Activated CD8-positive, alpha-beta memory T cell treated with anti-CD3 and anti-CD28 coated beads for 36 hours (primary cell): ENCODE data around the gene CEACAM5. TPM values are rescaled to one million over a fixed set of nuclear protein-coding genes. Genes with fewer than 3 reads are reported as not detected.
"Not testable (repeated sequence)": the region's sequence is repeated elsewhere in the genome, so short reads cannot be mapped to it uniquely, and the experiment has no call there.

Experiments
- CTCF ChIA-PET: fragments of 350-600 bp; sonication (Branson Sonifier 250); formaldehyde crosslinking; loops from one replicate; lab custom pipeline; 2021; ENCODE audit warnings: antibody characterized with exemption; lab: Charles Lee
- POLR2A ChIA-PET: fragments of 350-600 bp; sonication (Branson Sonifier 250); formaldehyde crosslinking; loops from one replicate; lab custom pipeline; 2021; ENCODE audit warnings: antibody characterized with exemption; lab: Charles Lee
- total RNA-seq, 2 experiments: library from RNA; stranded (reverse); gene quantifications; one replicate each; pipeline ENCODE4 v1.2.3, GENCODE V29; 2021

Gene CEACAM5
- total RNA-seq, 2 experiments from 2014 or later, result not detected

DNA sequence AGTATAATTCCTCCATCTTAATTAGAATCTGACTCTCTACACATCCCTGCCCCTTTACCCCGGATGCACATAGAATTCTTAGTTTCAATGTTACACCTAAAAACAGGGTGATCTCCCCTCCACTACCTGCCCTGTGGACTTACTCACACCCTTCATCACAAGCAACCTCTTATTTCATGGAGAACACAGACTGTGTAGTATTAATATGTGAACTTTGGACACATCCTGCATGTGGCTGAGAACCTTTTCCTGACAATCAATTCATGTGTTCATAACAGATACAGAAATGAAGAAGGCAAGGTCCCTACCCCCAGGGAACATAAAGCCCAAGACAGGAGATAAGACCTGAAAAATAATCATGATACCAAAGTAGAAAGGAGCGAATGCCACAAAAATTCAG, 58.7 kb downstream of the CEACAM5 start:
- CTCF ChIA-PET, result interaction anchor here (1.2 kb wide), 1 partner anchor 14 kb away, joined by 3 read pairs; no protein-coding TSS in a partner anchor
- POLR2A ChIA-PET, result interaction anchor here (0.6 kb wide), 1 partner anchor 1726 kb away, joined by 7 read pairs; no protein-coding TSS in a partner anchor

DNA sequence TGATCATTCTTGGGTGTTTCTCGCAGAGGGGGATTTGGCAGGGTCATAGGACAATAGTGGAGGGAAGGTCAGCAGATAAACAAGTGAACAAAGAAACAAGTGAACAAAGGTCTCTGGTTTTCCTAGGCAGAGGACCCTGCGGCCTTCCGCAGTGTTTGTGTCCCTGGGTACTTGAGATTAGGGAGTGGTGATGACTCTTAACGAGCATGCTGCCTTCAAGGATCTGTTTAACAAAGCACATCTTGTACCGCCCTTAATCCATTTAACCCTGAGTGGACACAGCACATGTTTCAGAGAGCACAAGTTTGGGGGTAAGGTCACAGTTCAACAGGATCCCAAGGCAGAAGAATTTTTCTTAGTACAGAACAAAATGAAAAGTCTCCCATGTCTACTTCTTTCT, 59.7 kb downstream of the CEACAM5 start:
- POLR2A ChIA-PET, result not testable (repeated sequence)
- CTCF ChIA-PET, result interaction anchor here (1.2 kb wide), 1 partner anchor 15 kb away, joined by 3 read pairs; no protein-coding TSS in a partner anchor

DNA sequence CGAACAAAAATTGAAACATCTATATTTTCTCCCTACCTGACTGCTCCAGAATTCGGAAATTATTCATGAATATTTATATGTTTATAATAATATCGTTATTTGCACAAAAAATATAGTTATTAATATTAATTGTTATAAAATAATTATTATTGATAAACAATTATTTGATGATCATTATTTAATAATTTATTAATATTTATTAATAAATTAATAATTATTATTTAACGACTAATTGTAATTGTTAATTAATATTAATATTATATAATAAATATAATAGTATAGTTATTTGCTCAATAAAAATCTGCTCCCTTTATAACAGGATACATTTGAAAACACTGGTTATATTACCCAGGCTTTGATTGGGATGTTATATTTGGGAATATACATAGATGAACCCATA, 61.2 kb downstream of the CEACAM5 start:
- POLR2A ChIA-PET, result no interaction called here
- CTCF ChIA-PET, result interaction anchor here (0.9 to 2.5 kb wide), 2 partner anchors 16 to 23 kb away, joined by 5 to 14 read pairs; no protein-coding TSS in a partner anchor

DNA sequence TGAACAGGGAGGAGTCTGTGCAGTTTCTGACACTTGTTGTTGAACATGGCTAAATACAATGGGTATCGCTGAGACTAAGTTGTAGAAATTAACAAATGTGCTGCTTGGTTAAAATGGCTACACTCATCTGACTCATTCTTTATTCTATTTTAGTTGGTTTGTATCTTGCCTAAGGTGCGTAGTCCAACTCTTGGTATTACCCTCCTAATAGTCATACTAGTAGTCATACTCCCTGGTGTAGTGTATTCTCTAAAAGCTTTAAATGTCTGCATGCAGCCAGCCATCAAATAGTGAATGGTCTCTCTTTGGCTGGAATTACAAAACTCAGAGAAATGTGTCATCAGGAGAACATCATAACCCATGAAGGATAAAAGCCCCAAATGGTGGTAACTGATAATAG, 63.0 kb downstream of the CEACAM5 start:
- ChIA-PET POLR2A (no interaction called here), CTCF (interaction anchor here (1.1 to 1.9 kb wide), 3 partner anchors 12 to 88 kb away, joined by 3 to 5 read pairs (median 3); partner anchors contain the start of gene RPS19)

DNA sequence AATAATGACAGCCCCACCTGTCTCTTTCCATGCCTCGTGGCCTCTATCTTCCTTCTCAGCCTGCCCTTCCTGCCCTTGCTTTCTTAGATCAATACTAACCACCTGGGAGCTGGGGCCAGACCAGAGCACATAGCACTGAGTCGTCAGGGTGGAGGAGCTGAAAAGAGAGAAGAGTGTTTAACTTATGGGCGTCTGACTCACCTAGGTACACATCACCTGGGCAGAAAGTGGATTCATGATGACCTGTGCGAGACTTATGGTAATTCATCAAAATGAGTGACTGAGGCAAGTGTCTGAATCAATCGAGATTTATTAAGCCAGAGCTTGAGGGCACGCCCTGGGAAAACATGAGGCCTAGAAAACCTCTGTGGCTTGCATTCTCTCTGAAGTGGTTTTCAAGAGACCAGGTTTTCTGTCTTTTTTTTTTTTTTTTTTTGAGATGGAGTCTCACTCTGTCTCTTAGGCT, 66.1 kb downstream of the CEACAM5 start:
- ChIA-PET CTCF (interaction anchor here (0.7 kb wide), 1 partner anchor 49 kb away, joined by 3 read pairs; no protein-coding TSS in a partner anchor), POLR2A (interaction anchor here (0.6 kb wide), 1 partner anchor 1297 kb away, joined by 6 read pairs; no protein-coding TSS in a partner anchor)

DNA sequence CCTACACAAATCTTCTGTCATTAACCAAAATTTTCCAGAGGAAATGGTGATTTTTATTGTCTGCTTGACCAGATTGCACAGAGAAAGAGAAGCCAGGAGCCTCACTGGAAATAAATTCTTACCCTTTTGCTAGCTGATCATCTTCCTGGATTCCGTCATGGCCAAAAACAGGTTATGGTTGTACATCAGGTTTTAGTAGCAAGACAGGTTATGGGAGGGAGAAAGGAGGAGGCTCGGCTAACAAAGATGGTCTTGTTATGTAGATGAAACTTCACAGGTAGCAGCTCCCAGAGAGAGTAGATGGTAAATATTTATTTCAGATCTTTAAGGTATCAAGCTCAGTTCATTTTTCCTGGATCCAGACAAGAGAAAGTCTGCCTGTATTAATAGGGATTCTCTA, 68.3 kb downstream of the CEACAM5 start:
- ChIA-PET CTCF (interaction anchor here (0.8 to 2.6 kb wide), 3 partner anchors 8 to 29 kb away, joined by 4 to 9 read pairs (median 6); no protein-coding TSS in a partner anchor), POLR2A (no interaction called here)

Other genes with a start within 250 kb of the CEACAM5 start
- 10 to 100 TPM; 41.9 to 43.8 TPM for gene CEACAM21, start 132.5 kb upstream of the CEACAM5 start, total RNA-seq
- not detected for gene CEACAM4, start 81.6 kb upstream of the CEACAM5 start, total RNA-seq
- not detected for gene CEACAM7, start 20.4 kb upstream of the CEACAM5 start, total RNA-seq
- gene CEACAM6, start 46.9 kb downstream of the CEACAM5 start, total RNA-seq, result not detected
- gene CEACAM3, start 88.0 kb downstream of the CEACAM5 start, total RNA-seq, result not detected
- gene LYPD4, start 136.1 kb downstream of the CEACAM5 start, total RNA-seq, result not detected
- gene DMRTC2, start 136.4 kb downstream of the CEACAM5 start, total RNA-seq, result not detected
- gene RPS19, start 151.6 kb downstream of the CEACAM5 start, total RNA-seq, result 1,000 to 10,000 TPM; 2,995 to 3,062 TPM
- gene CD79A, start 168.7 kb downstream of the CEACAM5 start, total RNA-seq, result 1 to 10 TPM; 4.7 to 6.4 TPM
- 100 to 1,000 TPM; 294 to 297 TPM for gene ARHGEF1, start 174.6 kb downstream of the CEACAM5 start, total RNA-seq
- 1 to 10 TPM; 1.1 to 1.3 TPM for gene ERFL, start 219.8 kb downstream of the CEACAM5 start, total RNA-seq